GM19240 (cell line): ENCODE results near the gene SH3RF3.

ENCODE experiments used
- DNase-seq: peaks from one replicate; pipeline ENCODE4 v3.0.0; 2011; ENCODE audit warnings: low spot score; ENCODE audit not compliant: insufficient read length

The SH3RF3 gene

DNA sequence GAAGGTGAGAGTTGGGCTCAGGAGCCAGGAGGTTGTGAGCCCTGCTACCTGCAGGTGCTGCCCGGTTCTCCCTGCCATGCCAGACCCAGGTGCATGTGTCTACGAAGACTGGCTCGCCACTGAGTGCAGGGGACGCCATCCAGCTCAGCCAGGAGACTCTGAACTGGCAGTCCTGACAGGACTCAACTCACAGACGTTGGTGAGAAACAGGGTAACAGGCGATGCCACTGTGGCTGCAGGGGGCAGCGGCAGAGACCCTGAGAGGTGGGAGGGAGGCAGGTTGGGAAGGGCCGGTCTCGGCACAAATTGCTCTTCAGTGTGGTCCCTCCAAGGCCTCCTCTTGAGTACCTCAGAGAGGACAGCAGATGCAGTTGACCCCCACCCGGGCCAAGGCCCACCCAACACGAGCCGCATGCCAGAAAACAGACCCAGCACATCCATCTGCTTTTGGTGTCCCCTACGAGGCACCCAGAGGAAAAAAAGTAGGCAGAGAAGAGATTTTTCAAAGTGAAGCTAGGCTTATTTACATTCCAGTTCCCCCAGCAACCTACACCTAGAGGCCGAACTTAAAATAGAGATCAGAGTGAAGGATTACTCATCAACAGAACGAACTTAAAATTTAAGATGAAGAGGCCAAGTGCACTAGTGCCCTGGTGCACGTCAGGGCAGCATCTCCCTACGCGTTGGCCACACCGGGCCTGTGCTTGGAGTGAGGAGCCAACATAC lies 300.0 kb downstream of the SH3RF3 start:
- no peak for DNase-seq

DNA sequence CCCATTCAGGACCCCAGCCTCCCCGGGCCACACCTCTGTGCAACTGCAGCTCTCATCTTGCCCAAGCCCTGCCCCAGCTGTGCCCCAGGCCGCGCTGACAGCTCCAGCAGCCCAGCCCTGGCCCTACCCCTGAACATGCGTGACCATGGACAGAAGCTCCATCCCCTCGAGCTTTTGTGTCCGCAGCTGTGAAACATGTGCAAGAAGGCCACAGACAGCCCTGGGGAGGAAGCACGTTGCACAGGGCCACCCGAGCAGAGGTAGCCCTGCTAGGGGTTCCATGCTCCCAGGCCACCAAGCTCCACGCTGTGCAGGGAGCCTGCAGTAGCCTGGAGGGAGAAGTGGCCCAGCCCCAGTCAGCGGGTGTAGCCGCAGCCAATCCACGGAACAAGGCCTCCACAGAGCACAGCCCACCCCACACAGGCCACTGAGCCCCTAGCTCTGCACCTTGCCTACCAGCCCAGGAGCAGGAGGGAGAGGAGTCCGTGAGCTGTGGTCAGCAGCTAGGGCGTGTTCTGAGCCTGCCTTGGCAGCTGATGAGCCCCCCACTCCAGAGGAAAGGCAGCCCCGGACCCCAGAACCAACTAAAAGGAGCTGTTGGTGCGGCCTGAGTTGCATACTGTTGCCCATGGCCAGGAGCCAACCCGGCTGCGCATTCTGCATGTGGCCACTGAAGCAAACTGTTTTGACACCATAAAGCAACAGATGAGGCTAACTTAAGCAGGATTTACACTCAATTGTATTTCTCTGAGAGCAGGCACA lies 300.7 kb downstream of the SH3RF3 start:
- DNase-seq, result no peak

DNA sequence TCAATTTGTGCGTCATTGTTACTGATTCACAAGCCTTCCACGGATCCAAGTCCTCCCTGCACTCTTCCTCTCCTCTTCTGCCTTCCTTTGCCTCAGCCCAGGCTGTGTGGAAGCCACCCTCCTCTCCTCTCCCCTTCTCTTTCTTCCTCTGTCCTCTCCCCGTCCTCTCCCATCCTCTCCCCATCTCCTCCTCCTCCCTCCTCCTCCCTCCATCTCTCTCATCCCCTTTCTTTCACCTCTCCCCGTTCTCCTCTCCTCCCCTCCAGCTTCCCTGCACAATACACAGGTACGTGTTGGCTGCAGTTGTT lies 301.3 kb downstream of the SH3RF3 start:
- no peak for DNase-seq

DNA sequence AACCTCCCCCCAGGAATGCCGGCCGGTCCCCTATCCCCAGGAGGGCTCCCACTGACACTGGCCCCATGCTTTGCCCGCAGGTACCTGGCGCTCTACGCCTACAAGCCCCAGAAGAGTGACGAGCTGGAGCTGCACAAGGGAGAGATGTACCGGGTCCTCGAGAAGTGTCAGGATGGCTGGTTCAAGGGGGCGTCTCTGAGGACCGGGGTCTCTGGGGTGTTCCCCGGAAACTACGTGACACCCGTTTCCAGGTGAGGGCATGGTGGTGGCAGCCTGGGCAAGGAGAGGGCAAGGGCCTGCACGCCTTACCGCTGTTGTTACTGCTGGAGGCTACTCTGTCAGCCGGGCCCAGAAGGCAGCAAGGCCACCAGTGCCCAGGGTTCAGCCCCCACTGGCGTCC lies 303.4 kb downstream of the SH3RF3 start:
- no peak for DNase-seq

DNA sequence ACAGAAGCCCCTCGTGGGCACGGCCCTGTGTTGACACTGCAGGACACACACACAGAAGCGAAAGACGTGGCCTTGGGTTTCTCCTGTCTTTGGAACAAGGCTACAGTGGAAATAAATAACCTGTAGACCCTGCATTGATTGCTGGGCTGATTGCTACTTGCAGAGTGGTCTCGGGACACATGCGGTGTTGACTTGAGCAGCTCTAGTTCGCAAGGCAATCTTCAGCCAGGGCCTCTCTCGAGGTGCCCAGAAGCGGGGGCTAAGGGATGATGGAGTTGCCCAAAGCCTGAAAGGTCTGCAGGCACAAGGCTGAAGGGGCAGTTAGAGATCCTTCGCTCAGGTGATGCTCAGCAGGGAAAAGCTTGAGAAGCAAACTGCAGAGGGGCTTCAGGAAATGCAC lies 304.5 kb downstream of the SH3RF3 start:
- no peak for DNase-seq

DNA sequence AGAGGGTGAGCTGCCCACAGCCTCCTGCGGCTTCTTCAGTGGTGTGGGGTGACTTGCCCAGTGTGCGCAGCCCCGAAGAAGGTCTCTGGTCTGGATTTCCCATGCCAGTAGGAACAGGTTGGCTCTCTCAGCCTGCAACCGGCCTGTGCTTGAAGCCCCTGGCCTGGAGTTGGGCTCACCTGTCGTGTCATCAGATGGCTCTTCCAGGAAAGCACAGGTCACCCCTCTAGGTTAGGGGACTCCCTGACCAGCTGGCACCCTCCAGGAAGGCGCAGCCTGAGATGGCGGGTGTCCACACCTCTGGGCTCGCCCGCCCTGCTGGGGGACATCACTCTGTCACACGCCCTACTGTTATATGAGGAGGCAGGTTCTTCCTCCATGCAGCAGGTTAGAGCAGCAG lies 304.9 kb downstream of the SH3RF3 start:
- no peak for DNase-seq

DNA sequence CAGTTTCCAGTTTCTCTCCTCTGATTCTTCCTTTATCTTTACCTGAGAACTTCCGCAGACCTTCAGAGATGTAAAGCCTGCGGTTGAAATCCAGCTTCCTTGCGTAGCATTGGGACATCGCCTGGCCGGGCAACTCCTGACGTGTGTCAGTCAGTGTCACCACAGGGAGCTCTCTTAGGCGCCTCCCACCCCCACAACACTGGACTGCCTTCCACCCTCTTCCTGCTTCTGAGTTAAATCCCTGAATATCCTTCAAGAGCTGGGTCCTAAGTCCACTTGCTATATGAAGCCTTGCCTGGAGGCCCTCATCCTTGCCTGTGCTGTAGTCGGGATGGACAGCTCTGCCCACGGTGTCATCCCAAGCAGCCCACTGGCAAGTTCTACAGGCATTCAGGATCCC lies 305.3 kb downstream of the SH3RF3 start:
- no peak for DNase-seq

DNA sequence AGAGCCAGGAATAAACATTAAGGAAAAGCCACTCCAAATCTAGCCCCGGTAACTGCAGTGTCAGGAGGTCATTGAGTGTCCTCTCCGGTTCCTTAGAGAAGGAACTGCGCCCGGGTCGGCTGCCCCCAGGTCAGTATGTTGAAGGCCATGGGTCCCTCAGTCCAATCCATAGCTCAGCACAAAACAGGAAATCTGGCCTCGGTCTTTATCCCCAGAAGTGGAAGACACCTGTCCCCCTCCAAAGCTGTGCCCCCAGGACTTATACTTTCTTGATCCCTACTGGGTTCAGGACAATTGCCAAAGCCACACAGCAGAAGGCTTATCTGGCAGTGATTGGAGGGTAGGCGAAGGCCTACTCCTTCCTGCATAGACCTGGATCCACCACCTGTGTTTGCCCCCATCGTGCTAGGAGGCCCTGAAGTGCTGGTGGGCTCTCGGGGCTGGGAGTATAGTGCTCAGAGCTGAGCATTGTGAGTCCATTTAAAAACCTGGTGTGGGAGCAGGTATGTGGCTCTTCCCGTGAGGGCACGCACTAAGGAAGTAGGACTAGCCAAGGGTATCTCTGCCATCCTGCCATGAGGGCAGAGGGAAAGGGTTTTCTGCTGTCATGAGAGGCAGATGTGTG lies 306.2 kb downstream of the SH3RF3 start:
- DNase-seq, result no peak

DNA sequence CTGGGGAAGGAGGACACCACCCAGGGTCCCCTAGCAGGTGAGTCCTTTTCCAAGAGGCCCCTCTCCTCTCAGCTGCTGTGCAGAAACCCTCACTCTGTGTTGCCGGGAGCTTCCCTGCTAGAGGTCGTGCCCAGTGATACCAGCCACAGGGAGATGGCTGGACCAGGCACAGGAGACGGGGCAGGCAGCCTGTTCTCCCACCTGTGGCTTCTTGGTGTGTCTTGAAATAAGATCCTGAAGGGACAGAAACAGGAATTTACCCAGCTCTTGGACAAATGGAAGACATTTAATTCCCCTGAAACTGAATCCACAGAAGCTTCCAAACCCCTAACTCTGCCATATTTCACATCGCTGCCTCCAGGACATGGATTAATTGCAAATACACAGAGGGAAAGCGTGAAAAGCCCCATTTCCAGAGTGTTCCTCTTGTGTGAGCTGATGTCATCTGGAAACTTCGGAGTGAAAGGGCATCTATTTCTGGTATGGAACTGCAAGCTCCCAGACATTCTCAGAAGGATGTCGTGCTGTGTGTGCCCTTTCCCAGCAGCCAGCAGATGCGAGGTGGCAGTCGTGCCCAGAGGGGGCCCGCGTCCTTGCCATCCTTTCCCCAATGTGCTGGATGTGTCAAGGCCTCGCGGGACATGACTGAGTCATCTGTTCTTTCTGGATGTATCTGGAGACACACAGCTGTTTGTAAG lies 307.0 kb downstream of the SH3RF3 start:
- DNase-seq, result no peak

DNA sequence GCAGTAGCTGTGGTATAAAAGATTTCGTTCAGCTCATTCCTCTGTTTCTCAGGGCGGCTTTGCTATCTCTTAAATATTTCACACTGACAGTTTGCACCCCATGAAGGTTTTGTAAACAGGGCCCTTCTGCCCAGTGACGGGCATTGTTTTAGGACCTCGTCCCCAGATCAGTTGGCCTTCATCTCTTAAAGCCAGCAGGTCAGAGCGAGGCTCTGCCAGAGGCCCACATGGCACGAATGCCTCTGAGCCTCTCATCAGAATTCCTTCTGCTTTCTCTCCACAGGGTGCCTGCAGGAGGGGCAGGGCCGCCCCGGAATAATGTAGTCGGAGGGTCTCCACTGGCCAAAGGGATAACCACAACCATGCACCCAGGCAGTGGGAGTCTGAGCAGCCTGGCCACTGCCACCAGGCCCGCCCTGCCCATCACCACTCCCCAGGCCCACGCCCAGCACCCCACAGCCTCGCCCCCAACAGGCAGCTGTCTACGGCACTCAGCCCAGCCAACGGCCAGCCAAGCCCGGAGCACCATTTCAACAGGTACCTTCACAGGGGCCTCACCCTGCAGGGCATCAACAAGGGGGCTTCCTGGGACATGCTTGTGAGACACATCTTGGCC lies 307.7 kb downstream of the SH3RF3 start:
- DNase-seq, result no peak

DNA sequence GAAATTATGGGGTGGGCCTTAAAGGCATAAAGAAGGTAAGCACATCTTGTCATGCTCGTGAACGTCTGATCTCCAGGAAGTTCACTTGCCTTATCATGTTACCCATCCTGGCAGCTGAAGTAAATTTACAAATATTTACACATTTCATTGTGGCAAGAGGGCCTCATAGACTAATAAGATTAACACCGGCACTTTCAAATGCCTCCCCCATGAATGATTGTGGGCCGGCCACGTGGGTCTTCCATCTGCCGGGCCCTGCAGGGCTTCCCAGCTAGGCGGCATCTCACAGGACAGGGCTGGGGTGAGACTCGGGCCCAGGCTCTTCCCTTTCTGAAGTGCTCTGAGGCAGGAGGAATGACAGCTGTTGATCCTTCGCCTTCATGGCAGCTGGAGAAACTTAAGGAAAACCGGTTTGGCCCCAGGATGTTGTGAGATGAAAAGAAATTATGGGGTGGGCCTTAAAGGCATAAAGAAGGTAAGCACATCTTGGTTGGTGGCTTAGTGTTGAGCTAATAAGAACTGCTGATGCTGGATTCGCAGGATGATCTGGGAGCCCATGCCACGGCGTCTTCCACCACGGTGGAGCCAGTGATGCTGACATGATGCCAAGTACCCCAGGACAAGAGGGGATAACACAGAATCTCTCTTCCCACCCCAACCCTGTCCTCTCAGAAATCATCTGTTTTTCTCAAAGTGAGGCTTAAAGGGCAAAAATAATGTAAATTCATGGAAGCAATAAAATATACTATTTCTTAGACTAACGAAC lies 308.5 kb downstream of the SH3RF3 start:
- DNase-seq, result no peak

DNA sequence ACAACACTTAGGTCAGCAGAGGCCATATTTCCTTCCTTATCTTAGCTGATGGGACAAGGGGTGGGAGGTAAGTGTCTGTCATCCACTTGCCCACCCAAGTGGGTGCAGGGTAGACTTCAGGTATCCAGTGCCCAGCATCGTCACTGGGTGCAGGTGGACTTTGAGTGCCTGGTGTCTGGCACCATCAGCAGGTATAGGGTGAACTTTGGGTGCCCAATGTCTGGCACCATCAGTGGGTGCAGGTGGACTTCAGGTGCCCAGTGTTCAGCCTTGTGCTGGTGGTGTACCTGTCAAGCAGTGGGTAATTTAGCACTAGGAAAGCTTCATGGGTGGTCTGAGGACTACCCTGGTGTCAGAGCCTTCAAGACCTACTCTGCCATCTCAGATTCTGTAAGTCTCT lies 309.1 kb downstream of the SH3RF3 start:
- DNase-seq, result no peak

DNA sequence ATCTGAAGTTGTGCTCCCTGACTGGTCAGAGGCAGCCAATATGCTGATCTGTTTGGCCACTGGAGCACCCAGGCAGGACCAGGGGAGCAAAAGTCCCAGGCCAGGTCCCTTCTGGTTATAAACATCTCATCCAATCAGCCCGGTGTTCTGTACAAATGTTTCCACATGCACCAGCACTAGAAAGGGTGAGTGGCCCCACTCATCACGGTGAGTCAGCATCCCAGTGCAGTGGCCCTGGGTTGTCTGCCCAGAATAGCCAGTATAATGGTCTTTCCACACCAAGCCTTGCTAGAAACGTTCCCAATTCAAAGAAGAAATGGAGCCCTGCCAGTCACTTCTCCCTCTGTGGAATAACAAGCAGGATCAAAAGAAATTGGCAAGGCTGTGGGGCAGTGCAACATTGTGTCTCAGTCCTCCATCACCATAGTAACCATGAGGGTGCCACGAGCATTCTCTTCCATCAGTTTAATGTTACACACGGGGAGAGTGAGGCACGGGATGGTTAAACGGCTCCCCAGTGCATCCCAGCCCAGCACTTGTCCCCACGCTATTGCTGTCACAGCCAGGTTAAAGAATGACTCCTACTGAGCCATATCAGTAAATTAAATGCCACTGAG lies 309.9 kb downstream of the SH3RF3 start:
- DNase-seq, result no peak

DNA sequence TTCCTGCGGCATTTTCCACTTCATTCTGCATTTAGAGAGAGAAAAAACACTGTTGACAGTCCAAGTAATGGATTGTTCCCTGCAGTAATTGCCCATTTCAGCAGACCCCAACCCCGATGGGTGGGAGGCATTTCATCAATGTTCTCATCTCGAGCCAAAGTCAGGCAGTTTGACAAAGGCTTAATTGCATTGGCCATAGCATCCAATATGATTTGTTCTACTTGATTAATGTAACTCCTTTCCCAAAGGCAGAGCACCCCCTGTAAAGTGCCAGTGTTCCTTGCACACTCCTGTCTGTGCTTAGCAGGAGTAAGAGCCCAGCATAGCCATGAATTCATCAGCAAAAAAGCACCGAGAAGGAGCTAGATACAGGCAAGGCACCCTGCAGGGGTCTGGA lies 310.4 kb downstream of the SH3RF3 start:
- no peak for DNase-seq

DNA sequence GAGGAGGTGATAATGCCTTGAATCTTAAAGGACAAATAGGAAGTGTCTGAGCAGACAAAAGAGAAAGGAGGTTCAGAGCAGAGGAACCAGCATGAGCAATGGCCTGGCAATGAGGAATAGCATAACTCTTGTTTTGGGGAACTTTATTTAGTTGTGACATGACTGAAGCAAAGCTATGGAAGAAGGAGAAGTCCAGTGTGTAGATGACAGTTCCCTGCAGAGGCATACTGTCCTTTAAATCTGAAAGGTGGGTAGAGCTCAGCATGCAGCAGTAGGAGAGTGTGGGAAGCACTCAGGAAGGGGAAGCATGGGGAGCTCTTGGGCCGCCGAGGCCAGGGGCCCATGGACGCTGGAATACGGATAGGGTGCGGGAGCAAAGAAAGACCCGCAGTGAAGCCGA lies 311.0 kb downstream of the SH3RF3 start:
- DNase-seq, result no peak

DNA sequence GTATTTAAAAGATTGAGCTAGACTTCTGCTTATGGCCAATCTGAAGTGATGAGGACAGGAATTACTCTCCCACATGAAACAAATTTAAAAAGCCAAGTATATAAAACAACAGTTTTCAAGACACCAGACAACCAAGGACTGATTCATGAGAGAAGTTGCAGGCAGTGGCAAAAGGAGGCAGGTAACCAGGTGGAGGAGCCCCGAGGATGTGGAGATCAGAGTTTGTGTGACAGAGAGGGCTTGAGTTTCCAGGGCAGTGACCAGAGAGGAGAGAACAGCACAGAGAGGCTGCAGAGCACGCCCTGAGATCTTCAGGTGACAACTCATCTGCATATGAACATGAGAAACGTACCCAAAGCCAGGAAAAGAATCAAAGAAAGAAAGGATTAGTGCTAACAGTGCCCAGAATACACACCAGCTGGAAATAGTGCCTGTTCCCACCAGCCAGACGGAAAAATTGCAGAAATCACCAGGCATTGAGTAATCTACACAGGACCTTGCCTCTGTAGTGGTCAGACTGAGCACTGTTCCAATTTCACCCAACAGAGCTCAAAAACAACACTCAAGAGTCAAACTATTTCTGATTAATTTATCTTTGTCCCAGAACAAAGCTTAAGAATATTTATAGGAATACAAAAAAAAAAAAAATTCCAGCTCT lies 311.6 kb downstream of the SH3RF3 start:
- DNase-seq, result no peak

DNA sequence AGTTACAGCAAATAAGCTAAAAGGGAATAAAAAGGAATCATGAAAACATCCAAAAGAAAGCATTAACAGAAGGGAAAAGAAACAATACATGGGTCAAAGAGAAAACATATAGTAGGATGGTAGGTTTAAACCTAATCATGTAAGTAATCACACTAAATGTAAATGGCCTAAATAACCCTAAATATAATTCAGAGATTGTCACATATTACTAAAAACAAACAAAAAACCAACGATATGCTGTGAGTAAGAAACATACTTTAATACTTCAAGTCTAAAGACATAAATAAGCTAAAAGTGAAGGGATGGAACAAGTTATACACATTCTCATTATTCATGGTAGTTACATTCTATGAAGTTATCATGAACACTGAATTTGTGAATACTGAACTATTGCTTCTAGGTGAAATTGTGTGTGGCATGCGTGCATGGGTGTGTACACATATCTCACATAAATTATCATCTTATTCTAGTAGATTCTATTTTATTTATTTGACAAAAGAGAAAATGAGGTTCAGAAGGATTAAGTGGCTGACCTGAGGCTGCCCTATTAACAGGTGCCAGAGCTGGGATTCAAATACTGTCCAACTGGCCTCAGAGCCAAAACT lies 313.8 kb downstream of the SH3RF3 start:
- DNase-seq, result no peak

DNA sequence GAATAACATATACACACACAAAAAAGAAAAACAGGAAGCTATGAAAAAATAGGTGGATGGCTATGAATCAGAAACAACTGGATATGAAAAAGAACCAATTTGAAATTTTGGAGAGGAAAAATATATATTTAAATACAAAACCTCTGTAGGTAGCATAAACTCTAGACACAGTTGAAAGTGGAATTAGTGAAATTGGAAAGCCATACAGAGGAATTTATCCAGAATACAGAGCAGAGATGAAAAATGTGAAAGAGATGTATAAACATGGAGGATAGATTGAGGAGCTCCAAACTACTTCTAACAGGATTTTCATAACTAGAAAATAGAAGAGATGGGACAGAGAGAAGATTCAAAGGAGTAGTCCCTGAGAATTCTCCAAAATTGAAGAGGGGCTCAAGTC lies 315.9 kb downstream of the SH3RF3 start:
- no peak for DNase-seq

DNA sequence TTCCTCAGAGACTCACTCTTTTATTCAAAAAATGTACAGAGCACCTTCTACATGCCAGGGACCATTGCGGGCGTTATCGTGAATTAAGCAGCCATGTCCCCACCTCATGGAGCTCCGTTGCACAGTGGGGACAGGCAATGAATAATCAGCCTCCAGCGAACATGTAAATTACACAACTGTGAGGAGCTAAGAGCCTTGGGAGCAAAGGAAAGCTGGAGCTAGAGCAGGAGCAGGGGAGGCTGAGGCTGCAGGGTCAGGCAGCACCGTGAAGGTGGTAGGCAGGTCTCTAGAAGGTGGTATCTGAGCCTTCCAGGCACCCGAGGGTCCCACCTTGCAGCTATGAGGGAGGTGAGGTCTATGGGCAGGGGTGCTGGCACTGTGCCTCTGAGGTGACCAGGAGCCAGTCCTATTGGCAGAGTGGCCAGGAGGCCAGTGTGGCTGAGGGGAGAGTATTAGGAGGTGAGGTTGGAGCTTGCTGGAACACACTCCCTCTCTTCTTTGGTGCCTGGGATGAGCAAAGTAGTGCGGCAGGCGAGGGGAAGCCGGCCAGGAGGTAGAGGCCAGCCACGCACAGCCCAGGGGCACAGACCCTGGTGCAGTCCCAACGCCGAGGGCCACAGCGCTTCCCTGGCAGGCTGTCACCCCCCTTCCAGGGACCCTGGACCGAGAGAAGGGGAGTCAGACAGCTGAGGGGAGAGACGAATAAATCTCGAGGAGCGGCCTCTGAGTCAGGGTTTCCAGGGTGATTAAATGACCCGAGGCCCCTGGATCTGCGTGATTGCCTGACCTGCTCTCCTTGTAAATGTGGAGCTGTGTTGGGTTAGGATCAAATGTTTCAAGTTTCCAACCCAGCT lies 317.5 kb downstream of the SH3RF3 start:
- no peak for DNase-seq
